Central memory CD8-positive, alpha-beta T cell (primary cell): ENCODE measurements around the gene HOXC6.

ENCODE experiments used
- ATAC-seq: fragments of 150-1000 bp; cut with Tn5 transposase; replicated peaks from 2 replicates; pipeline ENCODE4 v1.10.0; 2022; ENCODE audit warnings: mild to moderate bottlenecking, moderate FRiP score, moderate number of reproducible peaks; ENCODE audit not compliant: poor library complexity, severe bottlenecking; ENCODE audit errors: extremely low read depth
- DNase-seq, 2 donors: peaks; one replicate each; pipeline ENCODE4 v3.0.0; 2021; ENCODE audit warnings: low spot score in 2 of 2
- H3K27ac Mint-ChIP-seq: one replicate; pipeline ENCODE4 v1.8.0; 2022; ENCODE audit warnings: low read depth, mild to moderate bottlenecking, moderate library complexity, mixed read lengths
- H3K27me3 Mint-ChIP-seq: one replicate; pipeline ENCODE4 v1.8.0; 2022; ENCODE audit warnings: mixed read lengths
- H3K36me3 Mint-ChIP-seq: one replicate; pipeline ENCODE4 v1.8.0; 2022; ENCODE audit warnings: mild to moderate bottlenecking, moderate library complexity, mixed read lengths; ENCODE audit not compliant: insufficient read depth
- H3K4me1 Mint-ChIP-seq: one replicate; pipeline ENCODE4 v1.8.0; 2022; ENCODE audit warnings: mixed read lengths
- H3K4me3 Mint-ChIP-seq: one replicate; pipeline ENCODE4 v1.8.0; 2022; ENCODE audit warnings: mild to moderate bottlenecking, moderate library complexity, mixed read lengths
- H3K9me3 Mint-ChIP-seq: one replicate; pipeline ENCODE4 v1.8.0; 2022; ENCODE audit warnings: mixed read lengths

HOXC6 gene

DNA sequence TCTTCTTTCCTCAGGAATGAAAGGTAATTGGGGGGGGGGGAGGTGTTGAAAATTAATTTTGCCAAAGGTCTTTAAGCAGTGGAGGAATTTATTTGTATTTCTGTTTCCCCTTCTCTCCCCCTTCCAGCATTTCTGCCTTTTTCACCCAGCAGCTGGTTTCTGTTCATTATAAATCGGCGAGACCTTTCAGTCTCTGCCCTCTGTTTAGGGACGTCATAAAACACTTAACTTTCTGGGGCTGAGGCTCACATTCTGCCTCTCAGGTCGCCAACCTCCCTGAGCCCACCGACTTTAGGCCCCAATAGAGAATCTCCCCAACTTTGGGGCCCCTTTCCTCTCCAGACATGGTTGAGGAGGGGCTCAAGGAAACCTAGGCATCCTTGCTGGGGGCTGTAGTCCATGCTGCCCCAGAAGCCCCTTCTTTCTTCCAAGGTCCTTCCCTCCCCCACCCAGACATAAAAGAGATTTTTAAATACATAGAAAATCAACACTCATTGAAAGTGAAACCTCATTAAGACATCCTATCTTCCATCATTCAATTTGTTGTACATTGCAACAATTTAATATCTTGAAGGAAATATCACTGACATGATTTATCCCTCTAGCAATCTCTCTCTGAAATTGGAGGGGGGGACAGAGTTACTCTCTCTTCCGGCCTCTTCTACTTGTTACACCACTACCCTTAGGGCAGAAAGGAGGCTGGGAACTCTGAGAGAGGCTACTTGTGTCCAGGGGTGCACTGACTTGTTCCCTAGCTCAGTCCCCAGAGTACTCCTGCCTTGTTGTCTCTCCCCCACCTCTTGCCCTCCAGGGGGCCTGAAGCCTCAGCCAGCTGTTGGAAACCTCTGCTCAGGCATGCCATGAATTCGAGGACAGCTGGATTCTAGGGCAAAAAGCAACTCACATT, 2.5 kb upstream of the HOXC6 start:
- Mint-ChIP-seq H3K36me3 (no peaks in the 10 kb centered on the region), H3K27me3 (peaks cover 99% of the 10 kb centered on the region), H3K9me3 (no peaks in the 10 kb centered on the region), H3K27ac (no peak overlapping the region), H3K4me3 (no peak overlapping the region), H3K4me1 (peaks cover 4% of the 10 kb centered on the region)
- ATAC-seq (no peak), DNase-seq (no peak)

DNA sequence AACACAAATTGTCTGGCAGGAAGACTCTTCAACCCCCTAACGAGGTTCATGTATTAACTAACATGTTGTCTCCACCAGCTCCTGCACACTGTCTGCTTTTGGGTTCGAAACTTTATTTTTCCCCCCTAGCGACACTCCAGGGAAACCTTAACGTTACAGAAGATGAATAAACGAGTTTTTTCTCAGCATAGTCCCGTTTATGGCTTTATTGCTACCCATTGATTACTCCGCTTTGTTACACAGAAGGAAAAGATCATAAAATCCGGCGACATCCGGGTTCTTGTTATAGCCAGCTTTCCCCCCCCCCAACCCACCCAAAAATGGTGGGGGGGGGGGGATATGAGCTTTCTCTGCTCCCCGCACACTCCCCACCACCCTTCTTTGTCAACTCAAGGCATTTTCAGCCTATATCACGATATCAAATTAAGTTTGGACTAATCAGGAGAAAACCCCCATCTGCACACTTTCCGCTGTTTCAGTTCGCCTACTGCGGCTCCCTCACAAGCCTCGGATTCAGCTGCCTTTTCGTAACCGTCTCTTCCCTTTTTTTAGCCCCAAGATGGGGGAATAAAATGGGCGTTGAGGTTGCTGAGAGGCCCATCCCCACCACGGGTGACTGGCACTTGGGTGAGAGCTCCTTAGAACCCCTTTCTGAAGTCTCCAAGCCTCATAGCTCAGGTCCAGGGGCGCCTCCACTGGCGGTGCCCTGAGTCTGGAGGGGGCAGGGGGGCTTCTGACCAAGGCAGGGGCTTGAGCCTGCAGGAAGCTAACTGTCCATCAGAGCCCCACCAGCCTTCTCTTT, 1.4 kb upstream of the HOXC6 start:
- peaks cover 4% of the 10 kb centered on the region for H3K4me1 Mint-ChIP-seq
- H3K27me3 Mint-ChIP-seq = peaks cover 99% of the 10 kb centered on the region
- no peak overlapping the region for H3K4me3 Mint-ChIP-seq
- H3K27ac Mint-ChIP-seq = no peak overlapping the region
- H3K9me3 Mint-ChIP-seq = no peaks in the 10 kb centered on the region
- ATAC-seq (no peak), DNase-seq (no peak)
- peaks cover 2% of the 10 kb centered on the region for H3K36me3 Mint-ChIP-seq

DNA sequence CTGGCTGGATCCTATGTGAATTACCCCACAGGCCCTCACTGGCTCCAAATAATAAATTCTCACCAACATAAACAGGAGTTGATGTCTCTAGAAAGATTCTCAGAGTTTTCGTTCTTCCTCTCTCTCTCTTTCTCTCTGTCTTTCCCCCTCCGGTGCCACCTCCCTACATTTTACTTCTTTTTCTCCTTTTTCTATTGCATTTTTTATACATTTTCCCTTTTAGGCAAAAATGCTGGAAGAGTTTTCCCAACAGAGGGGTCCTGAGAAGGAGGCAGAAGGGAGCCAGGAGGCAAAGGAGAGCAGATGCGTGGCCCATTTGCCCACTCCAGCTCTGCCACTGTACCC, 826 bp upstream of the HOXC6 start:
- Mint-ChIP-seq H3K4me3 (no peak overlapping the region), H3K27me3 (peaks cover 99% of the 10 kb centered on the region), H3K4me1 (peaks cover 4% of the 10 kb centered on the region), H3K9me3 (no peaks in the 10 kb centered on the region), H3K36me3 (peaks cover 2% of the 10 kb centered on the region), H3K27ac (no peak overlapping the region)
- ATAC-seq (no peak), DNase-seq (no peak)

DNA sequence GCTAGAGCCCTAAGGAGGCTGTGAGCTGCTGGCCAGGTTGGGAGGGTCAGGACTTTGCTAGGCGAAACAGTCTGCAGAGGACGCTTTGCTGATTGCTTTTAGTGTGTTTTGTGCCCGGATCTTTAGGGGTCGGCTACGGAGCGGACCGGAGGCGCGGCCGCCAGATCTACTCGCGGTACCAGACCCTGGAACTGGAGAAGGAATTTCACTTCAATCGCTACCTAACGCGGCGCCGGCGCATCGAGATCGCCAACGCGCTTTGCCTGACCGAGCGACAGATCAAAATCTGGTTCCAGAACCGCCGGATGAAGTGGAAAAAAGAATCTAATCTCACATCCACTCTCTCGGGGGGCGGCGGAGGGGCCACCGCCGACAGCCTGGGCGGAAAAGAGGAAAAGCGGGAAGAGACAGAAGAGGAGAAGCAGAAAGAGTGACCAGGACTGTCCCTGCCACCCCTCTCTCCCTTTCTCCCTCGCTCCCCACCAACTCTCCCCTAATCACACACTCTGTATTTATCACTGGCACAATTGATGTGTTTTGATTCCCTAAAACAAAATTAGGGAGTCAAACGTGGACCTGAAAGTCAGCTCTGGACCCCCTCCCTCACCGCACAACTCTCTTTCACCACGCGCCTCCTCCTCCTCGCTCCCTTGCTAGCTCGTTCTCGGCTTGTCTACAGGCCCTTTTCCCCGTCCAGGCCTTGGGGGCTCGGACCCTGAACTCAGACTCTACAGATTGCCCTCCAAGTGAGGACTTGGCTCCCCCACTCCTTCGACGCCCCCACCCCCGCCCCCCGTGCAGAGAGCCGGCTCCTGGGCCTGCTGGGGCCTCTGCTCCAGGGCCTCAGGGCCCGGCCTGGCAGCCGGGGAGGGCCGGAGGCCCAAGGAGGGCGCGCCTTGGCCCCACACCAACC, 1.5 kb downstream of the HOXC6 start:
- Mint-ChIP-seq H3K4me3 (no peak overlapping the region), H3K27ac (no peak overlapping the region), H3K4me1 (peaks cover 22% of the 10 kb centered on the region), H3K27me3 (peaks cover 96% of the 10 kb centered on the region), H3K36me3 (peaks cover 2% of the 10 kb centered on the region), H3K9me3 (no peaks in the 10 kb centered on the region)
- ATAC-seq = no peak
- no peak for DNase-seq

DNA sequence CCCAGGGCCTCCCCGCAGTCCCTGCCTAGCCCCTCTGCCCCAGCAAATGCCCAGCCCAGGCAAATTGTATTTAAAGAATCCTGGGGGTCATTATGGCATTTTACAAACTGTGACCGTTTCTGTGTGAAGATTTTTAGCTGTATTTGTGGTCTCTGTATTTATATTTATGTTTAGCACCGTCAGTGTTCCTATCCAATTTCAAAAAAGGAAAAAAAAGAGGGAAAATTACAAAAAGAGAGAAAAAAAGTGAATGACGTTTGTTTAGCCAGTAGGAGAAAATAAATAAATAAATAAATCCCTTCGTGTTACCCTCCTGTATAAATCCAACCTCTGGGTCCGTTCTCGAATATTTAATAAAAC, 2.2 kb downstream of the HOXC6 start:
- peaks cover 96% of the 10 kb centered on the region for H3K27me3 Mint-ChIP-seq
- DNase-seq (no peak), ATAC-seq (no peak)
- H3K27ac Mint-ChIP-seq = no peak overlapping the region
- peaks cover 2% of the 10 kb centered on the region for H3K36me3 Mint-ChIP-seq
- no peaks in the 10 kb centered on the region for H3K9me3 Mint-ChIP-seq
- H3K4me3 Mint-ChIP-seq = no peak overlapping the region
- H3K4me1 Mint-ChIP-seq = peaks cover 25% of the 10 kb centered on the region

DNA sequence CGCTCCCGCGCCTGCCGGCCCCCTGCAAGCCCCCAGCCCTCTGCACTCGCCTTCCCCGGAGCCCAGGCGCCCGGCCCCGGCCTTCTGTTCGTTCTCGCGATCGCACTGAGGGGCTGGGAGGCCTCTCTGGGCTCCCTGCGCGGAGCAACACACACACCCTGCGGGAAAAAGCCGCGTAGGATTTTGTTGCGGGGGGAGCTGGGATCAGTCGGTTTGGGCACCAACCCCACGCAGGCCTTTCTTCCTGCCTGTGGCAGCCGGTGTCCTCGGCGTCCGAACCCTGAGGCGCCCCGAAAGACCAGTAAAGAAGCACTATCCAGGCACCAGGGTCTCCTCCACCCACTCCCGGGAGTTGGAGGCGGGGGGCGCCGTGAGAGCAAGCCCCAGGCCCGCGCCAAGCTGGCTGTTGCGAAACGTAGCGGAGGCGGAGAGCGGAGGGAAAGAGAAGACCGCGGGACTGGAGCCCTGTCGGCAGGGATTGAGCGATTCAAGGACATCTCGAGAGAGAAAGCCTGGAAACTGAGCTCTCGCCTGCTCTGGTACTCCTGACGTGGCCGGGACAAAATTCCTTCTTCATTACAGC, 2.7 kb downstream of the HOXC6 start:
- no peak overlapping the region for H3K4me3 Mint-ChIP-seq
- peaks cover 25% of the 10 kb centered on the region for H3K4me1 Mint-ChIP-seq
- H3K27ac Mint-ChIP-seq = no peak overlapping the region
- ATAC-seq (no peak), DNase-seq (no peak)
- H3K9me3 Mint-ChIP-seq = no peaks in the 10 kb centered on the region
- peaks cover 2% of the 10 kb centered on the region for H3K36me3 Mint-ChIP-seq
- H3K27me3 Mint-ChIP-seq = peaks cover 96% of the 10 kb centered on the region

DNA sequence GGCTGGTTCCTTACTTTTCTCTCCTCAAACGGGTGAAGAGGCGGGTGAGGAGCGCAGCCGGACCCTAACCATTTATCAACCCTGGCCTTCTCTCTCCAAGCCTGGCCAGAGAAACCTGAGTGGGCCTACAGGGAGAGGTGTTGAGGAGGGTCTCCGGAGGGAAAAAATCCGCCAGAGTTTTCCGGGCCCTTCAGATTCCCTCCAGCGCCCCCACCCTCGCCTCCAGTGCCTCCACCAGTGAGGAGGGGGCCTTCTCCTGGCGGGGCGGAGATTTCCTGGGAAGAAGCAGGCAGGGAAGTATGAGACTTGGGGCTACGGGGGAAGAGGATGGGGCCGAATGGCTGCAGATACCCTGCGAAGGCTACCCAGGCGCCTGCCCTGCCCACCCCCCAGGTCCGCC, 3.2 kb downstream of the HOXC6 start:
- Mint-ChIP-seq H3K27ac (no peak overlapping the region), H3K4me3 (no peak overlapping the region), H3K36me3 (peaks cover 2% of the 10 kb centered on the region), H3K27me3 (peaks cover 96% of the 10 kb centered on the region), H3K9me3 (no peaks in the 10 kb centered on the region), H3K4me1 (peaks cover 25% of the 10 kb centered on the region)
- ATAC-seq (no peak), DNase-seq (no peak)

DNA sequence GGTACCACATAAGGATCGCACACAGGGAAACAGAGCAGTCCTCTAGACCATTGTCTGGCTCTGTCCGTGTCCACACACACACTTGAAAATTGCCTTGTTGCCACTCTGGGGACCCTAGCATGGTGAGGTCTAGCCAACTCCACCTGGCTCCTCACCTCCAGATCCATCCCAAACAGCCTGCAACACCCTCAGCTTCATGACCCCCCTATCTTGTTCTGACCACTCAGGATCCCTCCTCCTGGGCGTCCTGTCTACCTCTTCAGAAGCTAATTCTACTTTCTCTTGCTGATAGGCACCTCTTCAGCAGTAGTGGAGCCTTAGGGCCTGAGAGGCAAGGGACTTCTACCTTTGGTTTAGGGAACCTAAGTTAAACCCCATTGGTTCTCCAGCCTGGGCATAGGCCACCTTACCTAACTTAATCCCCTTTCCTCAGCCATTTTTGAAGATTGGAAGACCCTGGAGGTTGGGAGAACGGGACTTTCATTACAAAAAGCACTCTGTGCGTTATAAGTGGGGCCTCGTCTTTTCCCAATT, 3.9 kb downstream of the HOXC6 start:
- Mint-ChIP-seq H3K36me3 (peaks cover 2% of the 10 kb centered on the region), H3K27ac (peak overlapping the region; percentile 72), H3K27me3 (peaks cover 96% of the 10 kb centered on the region), H3K9me3 (no peaks in the 10 kb centered on the region), H3K4me3 (peak overlapping the region; percentile 75), H3K4me1 (peaks cover 25% of the 10 kb centered on the region)
- no peak for ATAC-seq
- DNase-seq = no peak

DNA sequence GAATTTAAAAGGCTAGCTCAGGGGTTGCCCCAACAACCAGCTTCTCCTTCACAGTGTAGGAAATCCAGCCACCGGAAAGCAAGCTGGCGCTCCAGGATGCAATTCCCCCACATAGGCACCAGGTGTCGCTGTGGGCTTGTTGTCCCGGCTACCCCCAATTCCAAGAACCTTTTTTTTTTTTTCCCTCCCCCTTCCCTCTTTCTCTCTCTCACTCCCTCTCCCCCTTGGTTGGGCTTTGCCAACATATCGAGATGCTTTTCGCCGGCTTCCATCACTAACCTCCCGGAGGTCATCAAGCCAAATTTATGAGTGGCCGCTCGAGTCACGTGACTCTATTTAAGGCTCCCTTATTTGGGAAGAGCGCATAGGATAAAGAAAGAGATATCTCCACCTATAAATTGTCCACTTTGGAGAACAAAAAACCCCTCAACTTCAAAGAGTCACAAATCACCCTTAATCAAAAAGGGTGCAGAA, 4.4 kb downstream of the HOXC6 start, which contains the start of gene HOXC5:
Gene HOXC5 (plus strand): TSS at position 424 of the 474 bp plus-strand sequence. CDS start 73 bp downstream, outside the sequence.
- ATAC-seq = no peak
- peaks cover 96% of the 10 kb centered on the region for H3K27me3 Mint-ChIP-seq
- peak within 1 kb of the TSS; percentile 75 for H3K4me3 Mint-ChIP-seq
- DNase-seq = peak; percentile 56 to 62
- peaks cover 2% of the 10 kb centered on the region for H3K36me3 Mint-ChIP-seq
- H3K4me1 Mint-ChIP-seq = peaks cover 25% of the 10 kb centered on the region
- H3K27ac Mint-ChIP-seq = peak within 1 kb of the TSS; percentile 72
- H3K9me3 Mint-ChIP-seq = no peaks in the 10 kb centered on the region

DNA sequence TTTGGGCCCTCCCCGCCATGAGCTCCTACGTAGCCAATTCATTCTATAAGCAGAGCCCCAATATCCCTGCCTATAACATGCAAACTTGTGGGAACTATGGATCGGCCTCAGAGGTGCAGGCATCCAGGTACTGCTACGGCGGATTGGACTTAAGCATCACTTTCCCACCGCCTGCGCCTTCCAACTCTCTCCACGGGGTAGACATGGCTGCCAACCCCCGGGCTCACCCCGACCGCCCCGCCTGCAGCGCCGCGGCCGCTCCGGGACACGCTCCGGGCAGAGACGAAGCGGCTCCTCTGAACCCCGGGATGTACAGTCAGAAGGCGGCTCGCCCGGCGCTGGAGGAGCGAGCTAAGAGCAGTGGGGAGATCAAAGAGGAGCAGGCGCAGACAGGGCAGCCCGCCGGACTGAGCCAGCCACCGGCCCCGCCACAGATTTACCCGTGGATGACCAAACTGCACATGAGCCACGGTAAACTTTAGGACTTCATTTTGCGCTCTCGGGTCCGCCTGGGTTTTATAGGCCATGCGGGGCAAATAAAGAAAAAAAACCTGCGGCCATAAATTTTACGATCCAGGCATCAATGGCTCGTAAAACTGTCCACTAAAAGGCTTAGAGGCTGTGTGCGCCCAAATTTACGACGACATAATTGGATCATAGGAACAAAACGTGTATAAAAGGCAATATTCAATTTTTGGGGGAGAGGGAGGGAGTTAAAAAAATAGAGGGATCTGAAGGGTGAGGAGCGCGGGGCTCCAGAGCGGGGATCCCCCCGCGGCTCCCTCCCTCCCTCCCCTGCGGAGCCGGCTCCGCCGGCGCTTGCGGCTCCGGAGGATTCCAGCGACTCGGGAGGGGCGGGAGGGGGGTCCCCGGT, 5.1 kb downstream of the HOXC6 start:
- peak overlapping the region; percentile 72 for H3K27ac Mint-ChIP-seq
- peak overlapping the region; percentile 75 for H3K4me3 Mint-ChIP-seq

More for the DNA sequence above, 5.1 kb downstream of the HOXC6 start:
- DNase-seq (no peak), ATAC-seq (no peak)
- H3K27me3 Mint-ChIP-seq = peaks cover 96% of the 10 kb centered on the region
- no peaks in the 10 kb centered on the region for H3K9me3 Mint-ChIP-seq
- H3K4me1 Mint-ChIP-seq = peaks cover 25% of the 10 kb centered on the region
- H3K36me3 Mint-ChIP-seq = peaks cover 2% of the 10 kb centered on the region
